Activated effector memory CD4-positive, alpha-beta T cell treated with Interleukin-2 at 50 U/mL for 16 hours (primary cell): Measurements from ENCODE around the gene ENTPD2.
"Not testable (repeated sequence)": the region's sequence is repeated elsewhere in the genome, so short reads cannot be mapped to it uniquely, and the experiment has no call there.

Experiments used
- DNase-seq: peaks from one replicate; pipeline ENCODE4 v3.0.0-alpha.2; 2020

Gene ENTPD2

GRCh38 chr9:137063311-137064026 is 9.6 kb upstream of the ENTPD2 start:
- no peak for DNase-seq

GRCh38 chr9:137062798-137063197 is 8.9 kb upstream of the ENTPD2 start:
- not testable (repeated sequence) for DNase-seq

DNA sequence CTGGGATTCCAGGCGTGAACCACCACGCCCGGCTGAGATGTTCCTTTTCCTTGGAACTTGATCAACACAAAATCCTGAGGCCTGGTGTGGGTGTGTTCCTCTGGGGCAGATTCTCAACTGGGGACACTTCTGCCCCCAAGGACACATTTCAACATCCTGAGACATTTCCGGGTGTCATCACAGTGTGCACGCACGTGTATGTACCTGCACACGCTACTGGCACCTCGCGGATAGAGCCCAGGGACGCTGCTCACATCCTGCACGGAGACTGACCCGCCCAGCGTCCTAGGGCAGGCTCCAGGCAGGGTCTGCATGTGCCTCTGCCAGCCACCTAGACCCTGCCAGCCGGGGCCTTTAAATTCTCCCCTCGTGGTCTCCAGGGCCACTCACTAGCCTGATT is 8.5 kb upstream of the ENTPD2 start:
- no peak for DNase-seq

GRCh38 chr9:137058521-137059234 is 4.8 kb upstream of the ENTPD2 start:
- no peak for DNase-seq

- DNase-seq, result no peak
Measured at GRCh38 chr9:137057545-137057944, 3.7 kb upstream of the ENTPD2 start.

- no peak for DNase-seq
Measured at GRCh38 chr9:137056739-137057415, 3.0 kb upstream of the ENTPD2 start.

GRCh38 chr9:137055385-137056364 is 1.8 kb upstream of the ENTPD2 start:
- DNase-seq, result no peak

DNA sequence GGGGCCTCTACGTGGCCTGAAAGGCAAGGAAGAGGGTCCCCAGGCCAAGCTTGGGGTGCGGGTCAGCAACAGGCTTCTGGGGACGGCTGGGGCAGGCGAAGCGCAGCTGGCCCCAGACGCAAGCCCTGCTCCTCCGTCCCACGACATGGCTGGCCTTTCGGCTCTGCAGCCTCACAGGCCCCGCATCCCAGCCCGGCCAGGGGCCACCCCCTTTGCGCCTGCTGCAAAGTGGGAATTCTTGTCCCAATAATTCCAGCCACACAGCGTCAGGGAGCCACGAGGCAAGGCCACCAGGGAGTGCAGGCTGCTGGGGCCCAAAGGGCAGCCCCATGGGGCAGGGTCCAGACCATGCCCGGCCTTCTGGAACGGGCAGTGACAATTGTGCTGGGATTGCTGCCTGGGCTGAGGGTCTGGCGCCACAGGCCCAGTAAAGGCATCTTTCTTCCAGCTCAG is 1.1 kb upstream of the ENTPD2 start:
- no peak for DNase-seq

GRCh38 chr9:137052998-137053943 is 590 bp downstream of the ENTPD2 start:
- DNase-seq, result no peak

DNA sequence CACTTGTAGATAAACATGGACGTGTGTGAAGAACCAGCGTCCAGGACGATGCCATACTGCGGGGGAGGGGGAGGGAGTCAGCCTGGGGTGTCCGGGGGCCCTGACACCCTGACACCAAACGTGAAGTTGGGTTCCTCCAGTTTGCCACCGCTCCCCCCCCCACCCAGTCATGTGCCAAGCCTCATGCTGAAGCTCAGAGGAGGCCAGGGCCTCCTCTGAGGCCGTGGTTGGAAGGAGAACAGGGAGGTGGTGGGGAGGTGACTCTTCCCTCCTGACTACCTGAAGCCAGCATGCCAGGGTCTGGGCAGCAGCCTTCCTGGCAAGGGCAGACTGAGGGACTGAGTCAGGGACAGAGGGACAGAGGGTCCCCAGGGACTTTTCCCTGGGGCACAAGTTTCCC is 1.6 kb downstream of the ENTPD2 start:
- no peak for DNase-seq

DNA sequence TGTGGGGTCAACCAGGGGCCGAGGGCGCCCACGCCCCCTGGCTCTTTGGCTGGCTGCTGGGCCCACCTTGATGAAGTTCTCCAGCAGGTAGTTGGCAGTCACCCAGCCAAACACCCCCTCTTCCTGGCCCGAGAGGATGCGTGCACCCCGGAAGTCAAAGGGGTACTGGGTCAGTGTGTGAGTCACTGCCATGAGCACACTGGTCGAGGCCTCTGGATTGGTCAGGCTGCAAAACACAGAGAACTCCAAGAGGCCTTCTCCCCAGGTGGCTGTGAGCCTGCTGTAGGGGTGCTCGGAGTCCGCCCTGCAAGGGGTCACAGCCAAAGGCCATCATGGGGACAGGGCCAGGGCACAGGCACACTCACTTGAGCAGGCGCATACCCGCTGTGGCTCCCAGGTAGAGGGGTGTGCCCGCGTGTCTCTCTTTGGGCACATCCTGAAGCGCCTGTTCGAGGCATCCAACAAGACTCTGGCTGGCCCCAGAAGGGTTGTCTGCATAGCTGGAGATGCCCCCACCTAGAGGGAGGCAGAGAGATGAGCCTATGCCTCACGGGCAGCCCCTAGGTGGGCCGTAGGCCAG is 2.6 kb downstream of the ENTPD2 start:
- no peak for DNase-seq

GRCh38 chr9:137050570-137050969 is 3.3 kb downstream of the ENTPD2 start:
- DNase-seq, result no peak

- no peak for DNase-seq
Measured at GRCh38 chr9:137049544-137050449, 4.1 kb downstream of the ENTPD2 start.

DNA sequence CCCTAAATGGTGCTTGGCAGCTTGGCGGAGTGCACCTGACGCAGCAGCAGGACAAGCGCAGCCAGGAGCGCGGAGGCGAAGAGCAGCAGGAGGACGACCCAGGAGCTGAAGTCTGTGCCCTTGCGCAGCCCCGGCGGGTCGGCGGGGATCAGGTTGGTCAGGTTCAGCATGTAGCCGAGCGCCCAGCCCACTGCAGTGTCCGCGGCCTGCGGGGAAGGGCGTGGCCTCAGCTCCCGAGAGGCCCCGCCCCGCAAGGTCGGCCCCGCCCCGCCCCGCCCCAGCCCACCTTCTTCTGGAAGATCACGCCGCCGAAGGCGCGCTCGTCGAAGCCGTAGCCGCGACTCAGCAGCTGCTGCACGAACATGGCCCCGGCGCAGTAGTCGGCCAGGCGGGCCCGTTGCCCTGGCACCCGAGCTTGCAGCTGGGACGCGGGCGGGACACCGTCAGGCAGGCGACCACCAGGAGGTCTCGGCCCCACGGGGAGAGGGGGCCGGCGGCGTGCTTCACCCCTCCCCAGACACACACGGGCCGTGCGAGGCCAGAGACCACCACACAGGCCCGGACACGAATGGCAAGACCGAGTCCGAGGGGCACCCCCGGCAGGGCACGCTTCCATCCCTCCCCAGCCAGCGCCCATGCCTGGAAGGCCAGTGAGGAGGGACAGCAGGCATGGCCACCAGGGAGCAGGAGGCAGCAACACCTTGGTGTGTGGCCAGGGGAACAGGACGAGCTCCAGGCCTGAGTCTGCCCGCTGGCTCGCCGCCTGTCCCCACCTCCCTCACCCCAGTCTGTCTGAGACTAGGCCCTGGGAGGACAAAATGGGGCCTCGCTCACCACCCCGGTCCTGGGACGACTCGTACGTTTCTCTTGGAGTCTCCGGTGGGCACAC is 5.0 kb downstream of the ENTPD2 start:
- DNase-seq, result no peak

GRCh38 chr9:137046088-137046787 is 7.6 kb downstream of the ENTPD2 start, which contains the start of gene NPDC1:
TSS of gene NPDC1 (minus strand) at chr9:137046177. CDS start at chr9:137045989, 188 bp downstream.
- peak; percentile 70 for DNase-seq

DNA sequence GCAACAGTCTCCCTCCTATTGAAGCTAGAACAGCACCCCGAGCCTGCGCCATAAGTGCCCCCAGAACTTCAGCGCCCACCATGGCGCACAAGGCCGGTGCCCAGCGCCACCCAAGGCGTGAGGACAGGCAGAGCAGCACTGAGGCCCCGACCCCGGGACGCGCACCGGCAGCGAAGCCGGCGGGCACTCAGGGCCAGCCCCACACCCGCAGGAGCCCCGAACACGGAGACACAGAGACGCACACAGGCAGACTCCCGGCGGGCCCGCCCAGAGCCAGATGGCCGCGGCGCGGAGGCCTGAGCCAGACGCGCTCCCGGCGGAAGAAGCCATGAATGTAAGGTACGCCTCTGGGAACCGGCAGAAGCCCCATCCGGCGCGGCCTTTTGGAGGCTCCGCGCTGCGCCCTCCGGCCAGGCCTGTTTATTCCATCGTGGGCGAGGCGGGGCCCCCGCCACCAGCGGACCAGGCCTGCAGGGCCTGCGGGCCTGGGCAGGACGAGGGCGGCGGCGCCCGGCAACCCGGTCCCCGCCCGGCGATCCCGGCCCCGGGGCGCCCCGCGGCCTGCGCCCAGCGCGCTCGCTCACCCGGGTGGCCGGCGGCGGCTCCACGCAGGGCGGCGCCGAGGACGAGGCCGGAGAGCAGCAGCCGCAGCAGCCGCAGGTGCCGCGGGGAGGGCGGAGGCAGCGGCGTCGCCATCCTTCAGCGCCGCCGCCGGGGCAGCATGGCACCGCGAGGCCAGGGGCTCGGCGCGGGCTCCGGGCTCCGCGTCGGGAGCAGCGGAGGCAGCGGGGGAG is 8.4 kb downstream of the ENTPD2 start:
- no peak for DNase-seq

DNA sequence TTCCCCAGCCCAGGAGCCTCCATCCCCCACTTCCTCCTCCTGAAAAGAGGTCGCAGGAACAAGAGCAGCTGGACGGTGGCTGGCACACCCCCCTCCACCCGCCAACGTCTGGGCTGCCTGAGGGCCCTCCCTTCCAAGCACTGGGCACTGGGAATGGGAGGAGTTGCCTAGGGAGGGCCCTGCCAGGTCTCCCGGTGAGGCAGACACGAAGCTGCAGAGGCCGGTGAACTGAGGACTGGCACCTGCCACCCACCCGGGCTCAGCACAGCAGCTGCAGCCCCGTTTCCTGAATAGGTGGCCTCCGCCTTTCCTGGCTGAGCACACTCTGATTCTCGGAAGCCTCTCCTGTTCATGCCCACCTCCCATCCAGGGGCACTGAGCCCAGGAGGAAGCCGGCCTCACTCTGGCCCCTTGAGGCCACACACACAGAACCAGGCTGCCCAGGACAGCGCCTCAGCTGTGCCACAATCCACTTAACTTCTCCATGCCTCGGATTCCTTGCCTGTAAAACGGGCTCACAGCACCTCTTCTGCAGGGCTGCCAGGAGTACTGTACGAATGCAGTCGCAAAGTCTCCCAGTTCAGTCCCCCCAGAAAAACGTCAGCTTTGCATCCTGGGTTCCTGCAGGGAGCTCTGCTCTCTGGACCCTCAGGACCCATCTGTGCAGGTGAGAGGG is 9.2 kb downstream of the ENTPD2 start:
- no peak for DNase-seq
